Measurements from ENCODE around the gene PGM1. TPM values are rescaled to one million over a fixed set of nuclear protein-coding genes. Genes with fewer than 3 reads are reported as not detected.

Gene PGM1
- polyA plus RNA-seq, 1 donor from 2014 or later: 24.7 TPM

- peaks cover 5 to 10% (median 9%) of the 10 kb centered on the region in 3 donors for H3K4me1 Mint-ChIP-seq
- no peaks in the 10 kb centered on the region for H3K36me3 Mint-ChIP-seq
- no peaks in the 10 kb centered on the region for H3K27me3 Mint-ChIP-seq
- H3K9me3 Mint-ChIP-seq: no peaks in the 10 kb centered on the region
- no peak overlapping the region for H3K27ac Mint-ChIP-seq
- H3K4me3 Mint-ChIP-seq: peak overlapping the region in 1 of 4 donors; percentile 14
Observed at GRCh38 chr1:63590166-63590560, 3.0 kb upstream of the PGM1 start.

DNA sequence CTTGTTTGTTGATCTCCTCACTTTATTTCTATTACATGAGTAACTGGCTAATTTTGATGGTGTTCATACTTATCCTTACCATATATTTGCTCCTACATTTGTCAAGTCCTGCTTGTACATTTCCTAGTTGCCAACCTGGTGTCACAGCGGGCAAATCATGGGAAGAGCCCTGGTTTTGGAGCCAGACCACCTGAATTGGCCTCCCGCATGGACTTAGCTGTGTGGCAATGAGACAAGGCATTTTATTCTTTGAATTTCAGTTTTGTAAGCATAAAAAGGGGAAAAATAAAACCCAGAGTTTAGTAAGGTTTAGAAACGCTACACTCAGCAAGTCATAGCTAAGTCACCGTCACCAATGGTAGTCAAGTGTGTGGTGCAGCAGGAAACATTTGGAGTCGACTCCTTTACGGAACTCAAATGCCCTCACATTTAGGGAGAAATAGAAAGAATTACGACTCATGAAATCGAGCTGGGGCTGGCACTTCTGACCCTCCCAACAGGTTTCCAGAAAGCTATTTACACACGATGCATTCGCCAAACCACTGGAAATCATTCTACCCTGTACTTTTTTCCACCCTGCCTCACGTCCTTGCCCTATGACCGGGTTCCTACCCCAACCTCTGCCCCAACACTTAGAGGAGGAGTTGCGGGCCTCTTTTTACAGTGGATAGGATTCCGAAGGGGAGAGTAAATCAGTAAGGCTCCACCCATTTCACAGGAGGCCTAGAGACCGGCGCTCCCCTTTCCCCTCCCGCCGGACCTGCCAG is 492 bp upstream of the PGM1 start:
- peak overlapping the region; percentile 94 to 99 (median 98) for H3K4me3 Mint-ChIP-seq
- H3K4me1 Mint-ChIP-seq: peaks cover 7 to 12% (median 10%) of the 10 kb centered on the region in 3 donors
- H3K9me3 Mint-ChIP-seq: no peaks in the 10 kb centered on the region

DNA sequence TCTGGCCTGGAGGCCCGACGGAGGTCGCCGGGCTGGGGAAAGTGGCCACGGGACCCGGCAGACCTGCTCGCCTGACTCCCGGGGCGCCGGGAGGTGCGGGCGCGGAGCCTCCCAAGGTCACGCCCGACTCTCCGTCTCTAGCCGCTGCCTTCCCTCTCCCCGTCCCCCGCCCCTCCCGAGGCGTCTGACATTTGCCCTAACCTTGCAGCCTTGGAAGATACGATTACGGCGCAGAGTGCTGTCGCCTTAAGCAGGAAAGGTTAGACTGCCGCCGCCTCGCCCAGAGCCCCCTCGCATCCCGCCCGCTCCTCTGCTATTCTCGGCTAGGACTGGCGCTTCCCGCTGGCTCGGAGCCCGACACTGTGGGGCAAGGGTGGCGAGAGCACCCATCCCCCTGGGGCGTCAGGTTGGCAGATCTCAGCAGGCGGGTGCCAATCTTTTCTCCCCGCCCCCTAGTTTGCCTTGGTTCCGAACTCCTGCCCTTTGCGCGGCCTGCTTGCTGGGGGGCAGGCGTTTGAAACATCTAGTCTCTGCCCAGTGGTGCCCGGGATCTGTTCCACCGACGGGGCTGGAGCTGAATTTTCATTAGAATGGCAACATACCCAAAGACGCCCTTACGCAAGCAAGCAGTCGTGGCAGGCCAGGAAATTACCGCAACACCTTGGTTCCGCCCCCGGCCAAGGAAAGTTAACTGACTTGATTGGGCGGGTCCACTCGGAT is 835 bp downstream of the PGM1 start:
- peak overlapping the region; percentile 94 to 99 (median 98) for H3K4me3 Mint-ChIP-seq
- H3K36me3 Mint-ChIP-seq: no peaks in the 10 kb centered on the region
- H3K27ac Mint-ChIP-seq: peak overlapping the region; percentile 93 to 98 (median 95)
- no peaks in the 10 kb centered on the region for H3K9me3 Mint-ChIP-seq
- H3K4me1 Mint-ChIP-seq: peaks cover 7 to 12% (median 10%) of the 10 kb centered on the region in 3 donors
- no peaks in the 10 kb centered on the region for H3K27me3 Mint-ChIP-seq

More for the DNA sequence above, 492 bp upstream of the PGM1 start:
- Mint-ChIP-seq H3K27ac (peak overlapping the region; percentile 93 to 95 (median 95)), H3K36me3 (no peaks in the 10 kb centered on the region), H3K27me3 (no peaks in the 10 kb centered on the region)

DNA sequence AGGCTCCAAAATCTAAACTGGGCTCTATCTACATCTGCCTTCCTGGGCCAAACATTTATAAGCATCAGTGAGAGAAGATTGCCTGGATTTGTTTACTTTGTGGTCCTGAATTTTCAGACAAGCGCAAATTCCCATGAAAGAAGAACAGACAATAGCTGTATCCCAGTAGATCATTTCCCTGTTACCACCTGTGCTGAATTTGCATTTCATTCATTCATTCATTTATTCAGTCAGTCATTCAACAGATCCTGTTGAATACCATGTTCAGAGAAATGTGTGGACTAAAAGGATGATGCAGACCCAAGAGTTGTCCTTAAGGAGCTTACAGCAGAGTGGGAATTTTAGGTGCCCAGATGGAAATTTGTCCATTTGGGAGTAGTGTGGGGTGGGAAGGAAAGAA is 2.2 kb downstream of the PGM1 start:
- Mint-ChIP-seq H3K27ac (no peak overlapping the region), H3K9me3 (no peaks in the 10 kb centered on the region), H3K36me3 (no peaks in the 10 kb centered on the region), H3K4me3 (peak overlapping the region in 2 of 4 donors; percentile 15 to 42), H3K27me3 (no peaks in the 10 kb centered on the region), H3K4me1 (peaks cover 7 to 12% (median 10%) of the 10 kb centered on the region in 3 donors)

GRCh38 chr1:63599799-63600198 is 6.6 kb downstream of the PGM1 start:
- no peak overlapping the region for H3K4me3 Mint-ChIP-seq

GRCh38 chr1:63600248-63600647 is 7.0 kb downstream of the PGM1 start:
- Mint-ChIP-seq H3K9me3 (no peaks in the 10 kb centered on the region), H3K4me1 (peaks cover 0 to 6% (median 4%) of the 10 kb centered on the region in 3 donors), H3K27ac (no peak overlapping the region), H3K27me3 (no peaks in the 10 kb centered on the region), H3K4me3 (no peak overlapping the region), H3K36me3 (no peaks in the 10 kb centered on the region)

More at GRCh38 chr1:63599799-63600198, 6.6 kb downstream of the PGM1 start:
- H3K27ac Mint-ChIP-seq: no peak overlapping the region
- H3K36me3 Mint-ChIP-seq: no peaks in the 10 kb centered on the region
- H3K27me3 Mint-ChIP-seq: no peaks in the 10 kb centered on the region
- no peaks in the 10 kb centered on the region for H3K9me3 Mint-ChIP-seq
- peaks cover 0 to 6% (median 4%) of the 10 kb centered on the region in 3 donors for H3K4me1 Mint-ChIP-seq

DNA sequence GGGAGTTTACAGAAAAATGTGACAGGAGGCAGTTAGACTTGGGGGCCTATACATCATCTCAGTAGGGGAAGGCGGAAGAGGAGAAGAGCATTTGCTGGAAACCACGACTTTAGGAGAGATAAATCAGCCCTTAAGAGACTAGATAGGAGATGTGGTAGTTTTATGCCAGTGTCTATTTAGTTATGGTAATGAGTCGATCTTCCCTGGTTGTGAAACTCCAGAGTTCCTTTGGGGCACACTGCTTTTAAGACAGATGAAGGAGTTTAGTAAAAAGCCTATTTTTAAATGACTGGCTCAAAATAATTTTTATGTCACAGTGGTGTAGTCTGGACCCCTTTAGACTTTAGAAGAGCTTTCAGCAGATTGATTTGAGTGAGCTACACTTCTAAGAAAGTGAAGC is 7.8 kb downstream of the PGM1 start:
- Mint-ChIP-seq H3K9me3 (no peaks in the 10 kb centered on the region), H3K27ac (no peak overlapping the region), H3K27me3 (no peaks in the 10 kb centered on the region), H3K4me1 (peaks cover 0 to 5% (median 2%) of the 10 kb centered on the region in 3 donors), H3K36me3 (no peaks in the 10 kb centered on the region), H3K4me3 (no peak overlapping the region)

GRCh38 chr1:63601463-63601862 is 8.3 kb downstream of the PGM1 start:
- peaks cover 0 to 4% (median 2%) of the 10 kb centered on the region in 3 donors for H3K4me1 Mint-ChIP-seq
- H3K4me3 Mint-ChIP-seq: no peak overlapping the region
- no peaks in the 10 kb centered on the region for H3K36me3 Mint-ChIP-seq
- H3K27me3 Mint-ChIP-seq: no peaks in the 10 kb centered on the region
- no peak overlapping the region for H3K27ac Mint-ChIP-seq
- no peaks in the 10 kb centered on the region for H3K9me3 Mint-ChIP-seq

- no peaks in the 10 kb centered on the region for H3K36me3 Mint-ChIP-seq
- no peaks in the 10 kb centered on the region for H3K27me3 Mint-ChIP-seq
- no peaks in the 10 kb centered on the region for H3K9me3 Mint-ChIP-seq
- H3K4me1 Mint-ChIP-seq: peaks cover 0 to 3% (median 2%) of the 10 kb centered on the region in 3 donors
- no peak overlapping the region for H3K4me3 Mint-ChIP-seq
- H3K27ac Mint-ChIP-seq: no peak overlapping the region
Observed at GRCh38 chr1:63601912-63602311, 8.7 kb downstream of the PGM1 start.

GRCh38 chr1:63602629-63603028 is 9.4 kb downstream of the PGM1 start:
- no peak overlapping the region for H3K27ac Mint-ChIP-seq
- no peaks in the 10 kb centered on the region for H3K27me3 Mint-ChIP-seq
- H3K4me3 Mint-ChIP-seq: peak overlapping the region in 1 of 4 donors; percentile 52
- H3K9me3 Mint-ChIP-seq: no peaks in the 10 kb centered on the region
- peaks cover 0 to 3% (median 2%) of the 10 kb centered on the region in 3 donors for H3K4me1 Mint-ChIP-seq
- no peaks in the 10 kb centered on the region for H3K36me3 Mint-ChIP-seq

GRCh38 chr1:63603810-63604209 is 10.6 kb downstream of the PGM1 start:
- H3K9me3 Mint-ChIP-seq: no peaks in the 10 kb centered on the region
- no peaks in the 10 kb centered on the region for H3K36me3 Mint-ChIP-seq
- no peak overlapping the region for H3K4me3 Mint-ChIP-seq

DNA sequence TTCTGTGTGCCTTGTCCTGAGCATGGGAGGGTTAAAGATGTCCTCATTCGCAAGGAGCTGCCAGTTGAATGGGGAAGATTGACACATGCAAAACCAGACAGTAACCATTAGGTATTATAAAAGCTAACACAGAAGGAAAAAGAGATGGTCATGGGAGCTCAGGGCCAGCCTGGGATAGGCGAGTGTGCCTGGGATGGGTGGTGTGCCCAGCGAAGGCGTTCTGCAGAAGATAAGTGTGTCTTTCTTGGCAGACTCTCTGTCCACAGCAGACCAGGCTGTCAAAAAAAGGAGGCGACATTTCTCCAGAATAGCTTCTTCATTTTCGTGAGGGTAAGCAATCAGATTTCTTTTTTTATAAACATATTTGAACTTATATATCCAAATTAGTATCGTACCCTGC is 14.1 kb downstream of the PGM1 start:
- Mint-ChIP-seq H3K27ac (no peak overlapping the region), H3K4me3 (no peak overlapping the region), H3K36me3 (no peaks in the 10 kb centered on the region), H3K4me1 (peaks cover 0 to 3% (median 2%) of the 10 kb centered on the region in 3 donors), H3K9me3 (no peaks in the 10 kb centered on the region), H3K27me3 (no peaks in the 10 kb centered on the region)

More at GRCh38 chr1:63603810-63604209, 10.6 kb downstream of the PGM1 start:
- Mint-ChIP-seq H3K4me1 (peaks cover 0 to 3% (median 2%) of the 10 kb centered on the region in 3 donors), H3K27me3 (no peaks in the 10 kb centered on the region), H3K27ac (peak overlapping the region in 1 of 3 donors; percentile 3)

DNA sequence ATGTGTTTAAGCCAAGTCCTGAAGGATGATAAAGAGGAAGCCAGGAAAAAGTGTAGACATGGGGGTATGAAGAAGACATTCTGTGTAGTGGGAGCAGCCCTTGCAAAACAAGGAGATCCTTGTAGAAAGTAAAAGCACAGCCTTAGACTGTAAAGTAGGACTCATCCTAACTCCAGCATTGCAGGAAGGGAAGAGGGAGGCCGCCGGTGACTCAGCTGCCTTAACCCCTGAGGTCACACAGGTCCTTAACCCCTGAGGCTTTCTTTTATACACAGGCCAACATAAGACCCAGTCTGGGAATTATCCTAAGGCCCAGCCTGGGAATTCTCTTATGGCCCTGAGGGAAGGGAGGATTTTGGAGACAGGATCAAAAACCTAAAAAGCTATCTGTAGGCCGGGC is 18.0 kb downstream of the PGM1 start:
- H3K36me3 Mint-ChIP-seq: no peaks in the 10 kb centered on the region
- no peak overlapping the region for H3K27ac Mint-ChIP-seq
- peaks cover 0 to 2% (median 1%) of the 10 kb centered on the region in 3 donors for H3K4me1 Mint-ChIP-seq

DNA sequence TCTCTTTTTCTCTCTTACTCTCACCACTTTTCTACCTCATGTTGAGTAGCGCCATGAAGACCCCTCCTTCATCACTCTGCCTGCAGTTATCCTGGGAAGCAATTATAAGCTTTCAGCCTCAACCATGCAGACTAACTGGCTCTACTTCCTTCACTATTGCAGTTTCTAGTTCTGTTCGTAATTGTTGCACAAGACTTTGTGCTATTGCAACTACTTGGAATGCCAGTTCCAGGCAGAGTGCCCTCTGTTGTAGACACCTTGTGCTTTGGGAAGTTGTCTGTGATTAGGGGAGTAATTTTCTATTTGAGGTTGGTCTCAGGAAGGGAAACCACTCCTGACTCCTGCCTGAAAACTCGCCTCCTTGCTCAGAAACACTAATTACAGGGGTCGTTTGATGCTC is 19.4 kb downstream of the PGM1 start:
- no peaks in the 10 kb centered on the region for H3K27me3 Mint-ChIP-seq
- no peak overlapping the region for H3K27ac Mint-ChIP-seq
- peaks cover 0 to 2% (median 1%) of the 10 kb centered on the region in 3 donors for H3K4me1 Mint-ChIP-seq
- H3K9me3 Mint-ChIP-seq: no peaks in the 10 kb centered on the region
- no peaks in the 10 kb centered on the region for H3K36me3 Mint-ChIP-seq
- H3K4me3 Mint-ChIP-seq: no peak overlapping the region

More for the DNA sequence above, 18.0 kb downstream of the PGM1 start:
- H3K27me3 Mint-ChIP-seq: no peaks in the 10 kb centered on the region
- H3K4me3 Mint-ChIP-seq: no peak overlapping the region
- no peaks in the 10 kb centered on the region for H3K9me3 Mint-ChIP-seq

- H3K27ac Mint-ChIP-seq: no peak overlapping the region
- H3K36me3 Mint-ChIP-seq: peaks cover 2% of the 10 kb centered on the region
- H3K4me3 Mint-ChIP-seq: no peak overlapping the region
- no peaks in the 10 kb centered on the region for H3K9me3 Mint-ChIP-seq
- H3K27me3 Mint-ChIP-seq: no peaks in the 10 kb centered on the region
- H3K4me1 Mint-ChIP-seq: peaks cover 0 to 2% (median 1%) of the 10 kb centered on the region in 3 donors
Observed at GRCh38 chr1:63612971-63613370, 19.8 kb downstream of the PGM1 start.

Measured in IgD-negative memory B cell (primary cell).